GM12864 (cell line): ENCODE measurements around the gene SLC13A4.

Experiments used
- DNase-seq: peaks from one replicate; pipeline ENCODE4 v3.0.0-alpha.2; 2011; ENCODE audit warnings: low read depth
- H3K4me3 ChIP-seq: 2 replicates; pipeline ENCODE4 v1.5.1; 2011; ENCODE audit warnings: mild to moderate bottlenecking, low read depth, low read length, control low read depth
- CTCF ChIP-seq: IDR thresholded peaks from 2 replicates; pipeline ENCODE4 v1.5.1; 2011; ENCODE audit warnings: low read depth, mild to moderate bottlenecking, moderate library complexity, low read length, control low read depth, inconsistent platforms; ENCODE audit errors: missing control alignments

The SLC13A4 gene

GRCh38 chr7:135712796-135713195 lies 15.2 kb downstream of the SLC13A4 start:
- no peak for TF ChIP-seq CTCF
- no peak overlapping the region for H3K4me3 ChIP-seq
- no peak for DNase-seq

GRCh38 chr7:135712182-135712782 lies 15.7 kb downstream of the SLC13A4 start:
- no peak overlapping the region for H3K4me3 ChIP-seq
- TF ChIP-seq CTCF: no peak
- DNase-seq: no peak

- TF ChIP-seq CTCF: no peak
- no peak for DNase-seq
- no peak overlapping the region for H3K4me3 ChIP-seq
Observed at GRCh38 chr7:135711139-135711469, 16.9 kb downstream of the SLC13A4 start.

- peak; percentile 81 for TF ChIP-seq CTCF
- no peak for DNase-seq
- H3K4me3 ChIP-seq: no peak overlapping the region
Observed at GRCh38 chr7:135710417-135711138, 17.4 kb downstream of the SLC13A4 start.

- no peak for DNase-seq
- H3K4me3 ChIP-seq: no peak overlapping the region
- TF ChIP-seq CTCF: no peak
Observed at GRCh38 chr7:135709508-135709907, 18.5 kb downstream of the SLC13A4 start.

- DNase-seq: no peak
- no peak for TF ChIP-seq CTCF
- H3K4me3 ChIP-seq: no peak overlapping the region
Observed at GRCh38 chr7:135708041-135708440, 19.9 kb downstream of the SLC13A4 start.

GRCh38 chr7:135707570-135707966 lies 20.4 kb downstream of the SLC13A4 start:
- no peak for DNase-seq
- H3K4me3 ChIP-seq: no peak overlapping the region
- no peak for TF ChIP-seq CTCF
